Ascending aorta (tissue), 2 donors: ENCODE data around the gene ADGRB2. TPM values are rescaled to one million over a fixed set of nuclear protein-coding genes. Genes with fewer than 3 reads are reported as not detected.

Source experiments
- DNase-seq, 2 donors: peaks; one replicate each; pipeline ENCODE4 v3.0.0-alpha.2; 2019; ENCODE audit warnings: low spot score in 2 of 2
- H3K27ac ChIP-seq, 2 donors: fragments of 200-600 bp; sonication (generic); one replicate each; pipeline ENCODE4 v1.5.1; 2016 to 2017; ENCODE audit warnings: mild to moderate bottlenecking in 1 of 2
- H3K27me3 ChIP-seq: fragments of 200-600 bp; sonication (generic); one replicate; pipeline ENCODE4 v1.5.1; 2017
- H3K36me3 ChIP-seq, 2 donors: fragments of 200-600 bp; sonication (generic); one replicate each; pipeline ENCODE4 v1.5.1; 2016
- H3K4me1 ChIP-seq, 2 donors: fragments of 200-600 bp; sonication (generic); one replicate each; pipeline ENCODE4 v1.5.1; 2016 to 2017; ENCODE audit warnings: mild to moderate bottlenecking in 1 of 2
- H3K4me3 ChIP-seq, 2 donors: fragments of 200-600 bp; sonication (generic); one replicate each; pipeline ENCODE4 v1.5.1; 2016 to 2017; ENCODE audit warnings: mild to moderate bottlenecking in 1 of 2
- H3K9me3 ChIP-seq, 2 donors: fragments of 200-600 bp; sonication (generic); one replicate each; pipeline ENCODE4 v1.5.1; 2016
- intact Hi-C: fragments of 100-400 bp; cut with DNase I; formaldehyde crosslinking; loops from one replicate; pipeline ENCODE4 v1.15.1; 2023
- total RNA-seq: library from RNA; depleted of rRNA; stranded (reverse); fragments of >200 nt; gene quantifications from one replicate; pipeline ENCODE4 v1.1.0, GENCODE V29; 2016
- TF ChIP-seq, protein P1 (sequence below), 3 experiments: fragments of 200-600 bp in 2 of 3; fragments of 450-650 bp in 1 of 3; sonication (generic) in 2 of 3; IDR thresholded peaks; one replicate each; pipeline ENCODE4 v1.5.1; 2016 to 2019; ENCODE audit warnings: antibody characterized with exemption in 3 of 3, mild to moderate bottlenecking in 1 of 3, moderate library complexity in 1 of 3

ADGRB2 gene
- total RNA-seq, 1 donor from 2014 or later: 1.9 TPM

DNA sequence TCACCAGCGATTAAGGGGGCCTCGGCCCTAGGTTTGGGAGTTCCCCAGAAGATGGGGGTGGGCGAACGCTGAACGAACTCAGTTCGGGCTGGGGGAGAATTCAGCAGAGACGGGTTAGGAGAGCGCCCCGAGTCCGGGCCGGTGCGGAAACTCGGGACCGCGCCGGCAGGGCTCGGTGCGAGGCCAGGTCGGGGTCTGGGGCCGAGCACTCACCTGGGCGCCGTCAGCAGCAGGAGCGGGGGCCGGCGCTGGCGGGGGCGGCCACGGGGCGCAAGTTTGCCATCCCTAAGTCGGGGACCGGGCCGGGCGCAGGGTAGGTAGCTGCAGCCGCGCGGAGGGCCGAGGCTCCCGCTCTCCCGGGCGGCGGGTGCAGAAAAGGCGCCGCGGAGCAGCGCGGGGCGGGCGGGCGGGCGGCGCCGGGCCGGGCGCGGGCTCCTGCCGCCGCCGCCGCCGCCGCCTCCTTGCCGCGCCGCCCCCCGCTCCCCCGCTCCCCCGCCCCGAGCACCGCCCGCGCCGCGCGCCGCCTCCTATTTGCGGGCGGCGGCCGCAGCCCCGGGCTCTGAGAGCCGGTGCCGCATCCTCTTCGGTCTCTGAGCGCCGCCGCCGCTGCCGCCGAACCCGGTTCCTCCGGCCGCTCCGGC is 349 bp downstream of the ADGRB2 start:
- intact Hi-C loops: loop anchor here (2.0 to 5.0 kb wide), 2 partner anchors 201 to 299 kb away; no protein-coding TSS in a partner anchor
- DNase-seq: no peak
- Histone ChIP-seq H3K4me1 (peaks cover 10 to 31% of the 10 kb centered on the region in 2 donors), H3K27me3 (no peaks in the 10 kb centered on the region), H3K9me3 (no peaks in the 10 kb centered on the region), H3K4me3 (peak overlapping the region; percentile 63 to 86), H3K27ac (no peak overlapping the region), H3K36me3 (no peaks in the 10 kb centered on the region)
- TF ChIP-seq, protein P1, sequence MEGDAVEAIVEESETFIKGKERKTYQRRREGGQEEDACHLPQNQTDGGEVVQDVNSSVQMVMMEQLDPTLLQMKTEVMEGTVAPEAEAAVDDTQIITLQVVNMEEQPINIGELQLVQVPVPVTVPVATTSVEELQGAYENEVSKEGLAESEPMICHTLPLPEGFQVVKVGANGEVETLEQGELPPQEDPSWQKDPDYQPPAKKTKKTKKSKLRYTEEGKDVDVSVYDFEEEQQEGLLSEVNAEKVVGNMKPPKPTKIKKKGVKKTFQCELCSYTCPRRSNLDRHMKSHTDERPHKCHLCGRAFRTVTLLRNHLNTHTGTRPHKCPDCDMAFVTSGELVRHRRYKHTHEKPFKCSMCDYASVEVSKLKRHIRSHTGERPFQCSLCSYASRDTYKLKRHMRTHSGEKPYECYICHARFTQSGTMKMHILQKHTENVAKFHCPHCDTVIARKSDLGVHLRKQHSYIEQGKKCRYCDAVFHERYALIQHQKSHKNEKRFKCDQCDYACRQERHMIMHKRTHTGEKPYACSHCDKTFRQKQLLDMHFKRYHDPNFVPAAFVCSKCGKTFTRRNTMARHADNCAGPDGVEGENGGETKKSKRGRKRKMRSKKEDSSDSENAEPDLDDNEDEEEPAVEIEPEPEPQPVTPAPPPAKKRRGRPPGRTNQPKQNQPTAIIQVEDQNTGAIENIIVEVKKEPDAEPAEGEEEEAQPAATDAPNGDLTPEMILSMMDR (IDR thresholded peaks at IDR 0.05): no peak

DNA sequence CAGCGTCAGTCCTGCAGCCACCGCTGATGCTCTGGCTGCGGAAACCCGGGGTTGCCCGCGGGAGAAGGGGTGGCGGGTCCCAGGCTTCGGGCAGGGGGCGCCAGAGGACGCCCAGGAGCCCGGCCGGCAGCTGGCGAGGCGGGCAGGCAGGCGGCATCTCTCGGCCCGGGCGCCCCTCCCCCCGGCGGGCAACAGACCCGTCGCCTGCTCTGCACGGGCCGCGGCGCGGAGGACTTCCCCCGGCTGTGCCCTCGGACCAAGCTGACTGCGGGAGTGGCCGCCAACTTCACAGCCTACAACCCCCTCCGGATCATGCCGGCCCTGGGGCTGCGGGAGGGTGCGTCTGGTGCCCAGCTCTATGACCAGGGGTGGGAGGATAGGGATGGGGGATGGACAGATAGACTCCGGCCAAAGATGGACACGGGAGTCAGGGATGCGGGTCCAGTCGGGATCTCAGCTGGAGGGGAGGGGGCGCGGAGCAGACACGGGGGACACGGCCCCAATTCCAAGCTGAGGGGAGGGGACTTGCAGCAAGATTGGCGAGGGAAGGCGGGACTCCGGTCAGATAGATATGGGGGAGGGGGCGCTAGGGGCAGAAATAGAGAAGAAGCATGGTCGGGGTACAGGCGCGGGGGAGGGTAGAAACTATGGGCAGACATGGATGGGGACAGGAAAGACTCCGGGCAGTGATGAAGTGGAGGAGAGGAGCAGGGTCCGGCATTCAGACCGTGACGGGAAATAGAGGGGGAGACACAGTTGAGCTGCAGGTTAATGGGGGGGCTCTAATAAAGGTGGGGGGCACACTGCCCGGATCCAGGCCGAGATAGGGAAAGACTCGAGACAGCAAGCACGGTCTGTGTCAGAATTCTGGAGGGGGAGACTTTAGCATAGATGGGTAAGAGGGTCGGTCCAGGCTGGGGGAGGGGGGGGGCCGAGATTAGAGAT is 1.1 kb downstream of the ADGRB2 start:
- no peaks in the 10 kb centered on the region for H3K9me3 ChIP-seq
- TF ChIP-seq, protein P1 (IDR thresholded peaks at IDR 0.05): peak; percentile 62 to 73 (median 68)
- intact Hi-C loops: loop anchor here (1.0 to 5.0 kb wide), 3 partner anchors 26 to 299 kb away; no protein-coding TSS in a partner anchor
- peak in 1 of 2 donors; percentile 82 for DNase-seq
- peak overlapping the region; percentile 63 to 86 for H3K4me3 ChIP-seq
- no peaks in the 10 kb centered on the region for H3K27me3 ChIP-seq
- H3K36me3 ChIP-seq: no peaks in the 10 kb centered on the region
- peaks cover 10 to 31% of the 10 kb centered on the region in 2 donors for H3K4me1 ChIP-seq
- H3K27ac ChIP-seq: no peak overlapping the region

DNA sequence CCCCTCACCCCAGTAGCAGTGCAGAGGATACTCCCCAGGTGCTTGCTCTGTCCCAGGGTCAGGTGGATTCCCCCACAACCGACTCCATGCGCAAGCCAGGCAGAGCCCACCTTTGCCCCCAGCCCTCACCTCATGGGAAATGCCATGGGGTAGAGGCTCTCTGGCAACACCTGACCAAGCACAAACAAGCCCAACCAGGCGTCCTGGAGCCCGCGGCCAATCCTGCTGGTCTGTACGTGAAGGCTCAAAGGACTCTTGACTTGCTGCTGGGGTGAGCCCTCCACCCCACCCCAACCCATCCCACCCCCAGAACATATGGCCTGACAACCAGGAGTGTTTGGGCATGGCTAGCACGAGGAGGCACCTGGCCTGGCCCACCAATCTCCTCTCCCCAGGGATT is 1.8 kb downstream of the ADGRB2 start:
- Histone ChIP-seq H3K36me3 (no peaks in the 10 kb centered on the region), H3K9me3 (no peaks in the 10 kb centered on the region), H3K27me3 (no peaks in the 10 kb centered on the region), H3K4me1 (peaks cover 10 to 31% of the 10 kb centered on the region in 2 donors), H3K27ac (no peak overlapping the region), H3K4me3 (peak overlapping the region; percentile 63 to 86)
- intact Hi-C loops: loop anchor here (1.0 to 5.0 kb wide), 3 partner anchors 27 to 300 kb away; no protein-coding TSS in a partner anchor
- no peak for DNase-seq
- TF ChIP-seq, protein P1 (IDR thresholded peaks at IDR 0.05): no peak

DNA sequence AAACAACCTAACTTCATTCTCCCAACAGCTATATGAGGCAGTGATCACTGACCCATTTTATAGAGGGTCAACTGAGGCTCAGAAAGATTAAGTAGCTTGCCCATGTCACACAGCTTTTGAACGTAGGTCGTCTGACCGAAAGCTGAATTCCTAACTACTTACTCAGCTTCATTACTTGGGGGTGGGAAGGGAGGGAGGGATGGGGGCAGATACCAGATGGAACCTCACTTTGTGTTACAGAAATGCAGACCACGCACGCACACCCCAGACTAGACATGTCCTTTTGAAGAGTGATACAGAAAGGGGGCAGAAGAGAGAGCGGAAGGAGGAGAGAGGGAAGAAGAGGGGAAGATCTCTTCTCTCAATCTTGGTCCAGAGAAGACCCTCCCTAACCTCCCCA is 2.3 kb downstream of the ADGRB2 start:
- Histone ChIP-seq H3K27me3 (no peaks in the 10 kb centered on the region), H3K4me3 (no peak overlapping the region), H3K36me3 (no peaks in the 10 kb centered on the region), H3K9me3 (no peaks in the 10 kb centered on the region), H3K4me1 (peaks cover 10 to 31% of the 10 kb centered on the region in 2 donors), H3K27ac (no peak overlapping the region)
- intact Hi-C loops: loop anchor here (1.0 to 5.0 kb wide), 4 partner anchors 27 to 300 kb away; no protein-coding TSS in a partner anchor
- DNase-seq: no peak
- TF ChIP-seq, protein P1 (IDR thresholded peaks at IDR 0.05): no peak
